ENCODE results near the gene PSEN1. TPM values are rescaled to one million over a fixed set of nuclear protein-coding genes. Genes with fewer than 3 reads are reported as not detected.

The PSEN1 gene
- total RNA-seq, 1 experiment from 2014 or later = 41.9 TPM

DNA sequence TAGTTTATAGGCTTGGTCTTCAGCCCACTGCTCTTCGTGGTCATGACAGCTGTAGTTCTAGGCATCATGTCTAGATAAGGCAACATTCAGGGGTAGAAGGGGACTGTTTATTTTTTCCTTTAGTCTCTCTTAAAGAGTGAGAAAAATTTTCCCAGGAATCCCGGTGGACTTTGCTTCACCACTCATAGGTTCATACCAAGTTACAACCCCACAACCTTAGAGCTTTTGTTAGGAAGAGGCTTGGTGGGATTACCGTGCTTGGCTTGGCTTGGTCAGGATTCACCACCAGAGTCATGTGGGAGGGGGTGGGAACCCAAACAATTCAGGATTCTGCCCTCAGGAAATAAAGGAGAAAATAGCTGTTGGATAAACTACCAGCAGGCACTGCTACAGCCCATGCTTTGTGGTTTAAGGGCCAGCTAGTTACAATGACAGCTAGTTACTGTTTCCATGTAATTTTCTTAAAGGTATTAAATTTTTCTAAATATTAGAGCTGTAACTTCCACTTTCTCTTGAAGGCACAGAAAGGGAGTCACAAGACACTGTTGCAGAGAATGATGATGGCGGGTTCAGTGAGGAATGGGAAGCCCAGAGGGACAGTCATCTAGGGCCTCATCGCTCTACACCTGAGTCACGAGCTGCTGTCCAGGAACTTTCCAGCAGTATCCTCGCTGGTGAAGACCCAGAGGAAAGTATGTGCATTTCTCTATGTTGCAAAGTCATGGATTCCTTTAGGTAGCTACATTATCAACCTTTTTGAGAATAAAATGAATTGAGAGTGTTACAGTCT is 75.1 kb downstream of the PSEN1 start:
- Histone ChIP-seq H3K4me1 (ENCODE audit: insufficient read depth, low read length, poor library complexity, severe bottlenecking) (no peaks in the 10 kb centered on the region), H3K4me3 (ENCODE audit: low read depth, low read length, poor library complexity, severe bottlenecking) (no peak overlapping the region), H3K36me3 (ENCODE audit: insufficient read depth, low read length, poor library complexity, severe bottlenecking) (peaks cover 27% of the 10 kb centered on the region), H3K9me3 (ENCODE audit: low read depth, low read length, poor library complexity, severe bottlenecking) (no peaks in the 10 kb centered on the region), H3K27me3 (replicated peaks; ENCODE audit: insufficient read depth, low read depth, low read length, poor library complexity) (no peaks in the 10 kb centered on the region), H3K27ac (ENCODE audit: low read depth, low read length, poor library complexity, severe bottlenecking) (no peak overlapping the region)
- no TSS peak for BruUV-seq (replicated peaks)
- TF ChIP-seq, protein P1, sequence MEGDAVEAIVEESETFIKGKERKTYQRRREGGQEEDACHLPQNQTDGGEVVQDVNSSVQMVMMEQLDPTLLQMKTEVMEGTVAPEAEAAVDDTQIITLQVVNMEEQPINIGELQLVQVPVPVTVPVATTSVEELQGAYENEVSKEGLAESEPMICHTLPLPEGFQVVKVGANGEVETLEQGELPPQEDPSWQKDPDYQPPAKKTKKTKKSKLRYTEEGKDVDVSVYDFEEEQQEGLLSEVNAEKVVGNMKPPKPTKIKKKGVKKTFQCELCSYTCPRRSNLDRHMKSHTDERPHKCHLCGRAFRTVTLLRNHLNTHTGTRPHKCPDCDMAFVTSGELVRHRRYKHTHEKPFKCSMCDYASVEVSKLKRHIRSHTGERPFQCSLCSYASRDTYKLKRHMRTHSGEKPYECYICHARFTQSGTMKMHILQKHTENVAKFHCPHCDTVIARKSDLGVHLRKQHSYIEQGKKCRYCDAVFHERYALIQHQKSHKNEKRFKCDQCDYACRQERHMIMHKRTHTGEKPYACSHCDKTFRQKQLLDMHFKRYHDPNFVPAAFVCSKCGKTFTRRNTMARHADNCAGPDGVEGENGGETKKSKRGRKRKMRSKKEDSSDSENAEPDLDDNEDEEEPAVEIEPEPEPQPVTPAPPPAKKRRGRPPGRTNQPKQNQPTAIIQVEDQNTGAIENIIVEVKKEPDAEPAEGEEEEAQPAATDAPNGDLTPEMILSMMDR (conservative IDR thresholded peaks at IDR 0.05; ENCODE audit: low read depth, low read length) = no peak
- TF ChIP-seq EZH2 (IDR thresholded peaks at IDR 0.05; ENCODE audit: borderline replicate concordance, low read depth, low read length, poor library complexity, severe bottlenecking) = no peak
- ChIA-PET POLR2A (ENCODE audit: low non-redundant PET) (interaction anchor here (0.9 kb wide), 1 partner anchor 18 kb away, joined by 3 read pairs; no protein-coding TSS in a partner anchor), CTCF (no interaction called here)
- DNase-seq (ENCODE audit: low spot score) = no peak
- intact Hi-C loops (cut with micrococcal nuclease; ENCODE audit: unreplicated experiment) = no loop called here

DNA sequence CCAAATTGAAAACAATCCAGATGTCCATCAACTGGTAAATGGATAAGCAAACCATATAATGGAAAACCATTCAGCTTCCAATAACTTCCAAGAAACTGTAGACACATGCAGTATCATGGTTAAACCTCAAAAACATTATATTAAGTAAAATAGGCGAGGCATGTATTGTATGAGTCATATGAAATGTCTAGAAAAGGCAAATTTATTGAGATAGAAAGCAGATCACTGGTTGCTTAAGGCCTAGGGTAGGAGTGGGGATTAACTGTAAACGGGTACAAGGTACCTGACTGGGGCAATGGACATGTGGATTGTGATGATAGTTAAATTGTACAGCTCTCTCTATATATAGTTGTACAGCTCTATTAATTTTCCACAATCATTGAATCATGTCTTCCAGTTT is 79.7 kb downstream of the PSEN1 start:
- TF ChIP-seq EZH2 (IDR thresholded peaks at IDR 0.05; ENCODE audit: borderline replicate concordance, low read depth, low read length, poor library complexity, severe bottlenecking) = no peak
- TF ChIP-seq, protein P1 (conservative IDR thresholded peaks at IDR 0.05; ENCODE audit: low read depth, low read length) = no peak
- POLR2A ChIA-PET (ENCODE audit: low non-redundant PET) = no interaction called here
- H3K4me1 ChIP-seq (ENCODE audit: insufficient read depth, low read length, poor library complexity, severe bottlenecking) = no peaks in the 10 kb centered on the region
- no TSS peak for BruUV-seq (replicated peaks)
- no peaks in the 10 kb centered on the region for H3K9me3 ChIP-seq (ENCODE audit: low read depth, low read length, poor library complexity, severe bottlenecking)
- intact Hi-C loops (cut with micrococcal nuclease; ENCODE audit: unreplicated experiment) = no loop called here
- CTCF ChIA-PET = no interaction called here
- H3K36me3 ChIP-seq (ENCODE audit: insufficient read depth, low read length, poor library complexity, severe bottlenecking) = peaks cover 17% of the 10 kb centered on the region
- no peak overlapping the region for H3K27ac ChIP-seq (ENCODE audit: low read depth, low read length, poor library complexity, severe bottlenecking)
- H3K27me3 ChIP-seq (replicated peaks; ENCODE audit: insufficient read depth, low read depth, low read length, poor library complexity) = no peaks in the 10 kb centered on the region
- DNase-seq (ENCODE audit: low spot score) = no peak
- no peak overlapping the region for H3K4me3 ChIP-seq (ENCODE audit: low read depth, low read length, poor library complexity, severe bottlenecking)

DNA sequence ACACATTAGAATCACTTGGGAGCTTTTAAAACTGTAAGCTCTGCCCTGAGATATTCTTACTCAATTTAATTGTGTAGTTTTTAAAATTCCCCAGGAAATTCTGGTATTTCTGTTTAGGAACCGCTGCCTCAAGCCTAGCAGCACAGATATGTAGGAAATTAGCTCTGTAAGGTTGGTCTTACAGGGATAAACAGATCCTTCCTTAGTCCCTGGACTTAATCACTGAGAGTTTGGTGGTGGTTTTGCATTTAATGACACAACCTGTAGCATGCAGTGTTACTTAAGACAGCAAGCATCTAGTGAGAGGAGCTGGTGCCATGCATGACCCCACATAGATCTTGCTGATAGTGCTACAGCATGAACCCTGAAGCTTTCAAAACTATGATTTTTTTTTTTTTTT is 81.1 kb downstream of the PSEN1 start:
- ChIA-PET CTCF (no interaction called here), POLR2A (ENCODE audit: low non-redundant PET) (no interaction called here)
- no peaks in the 10 kb centered on the region for H3K4me1 ChIP-seq (ENCODE audit: insufficient read depth, low read length, poor library complexity, severe bottlenecking)
- no peak for DNase-seq (ENCODE audit: low spot score)
- intact Hi-C loops (cut with micrococcal nuclease; ENCODE audit: unreplicated experiment) = no loop called here
- H3K36me3 ChIP-seq (ENCODE audit: insufficient read depth, low read length, poor library complexity, severe bottlenecking) = peaks cover 17% of the 10 kb centered on the region
- H3K9me3 ChIP-seq (ENCODE audit: low read depth, low read length, poor library complexity, severe bottlenecking) = no peaks in the 10 kb centered on the region
- BruUV-seq (replicated peaks) = no TSS peak
- no peak overlapping the region for H3K27ac ChIP-seq (ENCODE audit: low read depth, low read length, poor library complexity, severe bottlenecking)
- no peak overlapping the region for H3K4me3 ChIP-seq (ENCODE audit: low read depth, low read length, poor library complexity, severe bottlenecking)
- TF ChIP-seq EZH2 (IDR thresholded peaks at IDR 0.05; ENCODE audit: borderline replicate concordance, low read depth, low read length, poor library complexity, severe bottlenecking) = no peak
- TF ChIP-seq, protein P1 (conservative IDR thresholded peaks at IDR 0.05; ENCODE audit: low read depth, low read length) = no peak
- H3K27me3 ChIP-seq (replicated peaks; ENCODE audit: insufficient read depth, low read depth, low read length, poor library complexity) = no peaks in the 10 kb centered on the region
